Measurements from ENCODE around the gene EYS. TPM values are rescaled to one million over a fixed set of nuclear protein-coding genes. Genes with fewer than 3 reads are reported as not detected.

EYS gene
- total and polyA plus RNA-seq, 2 of the 13 experiments (the other 11 are each of a cell fraction or from before 2014, with no cell fraction given): 0.04 to 0.07 TPM

DNA sequence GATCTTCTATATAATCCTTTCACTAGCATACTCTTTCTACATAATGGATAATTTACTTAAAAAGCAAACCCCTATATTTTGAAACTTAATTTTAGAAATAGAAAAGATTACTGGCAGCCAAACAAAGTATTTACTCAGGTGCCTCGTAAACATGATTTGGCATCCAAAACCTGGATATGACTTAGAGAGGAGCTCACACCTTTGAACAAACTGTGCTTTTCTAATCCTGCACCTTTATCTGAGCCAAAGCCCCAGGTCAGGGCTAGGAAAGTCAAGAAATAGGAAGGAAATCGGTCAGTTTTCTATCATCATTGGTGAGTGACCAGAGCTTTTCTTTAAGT, 1900.5 kb downstream of the EYS start (continued):
- TF ChIP-seq, protein P1, sequence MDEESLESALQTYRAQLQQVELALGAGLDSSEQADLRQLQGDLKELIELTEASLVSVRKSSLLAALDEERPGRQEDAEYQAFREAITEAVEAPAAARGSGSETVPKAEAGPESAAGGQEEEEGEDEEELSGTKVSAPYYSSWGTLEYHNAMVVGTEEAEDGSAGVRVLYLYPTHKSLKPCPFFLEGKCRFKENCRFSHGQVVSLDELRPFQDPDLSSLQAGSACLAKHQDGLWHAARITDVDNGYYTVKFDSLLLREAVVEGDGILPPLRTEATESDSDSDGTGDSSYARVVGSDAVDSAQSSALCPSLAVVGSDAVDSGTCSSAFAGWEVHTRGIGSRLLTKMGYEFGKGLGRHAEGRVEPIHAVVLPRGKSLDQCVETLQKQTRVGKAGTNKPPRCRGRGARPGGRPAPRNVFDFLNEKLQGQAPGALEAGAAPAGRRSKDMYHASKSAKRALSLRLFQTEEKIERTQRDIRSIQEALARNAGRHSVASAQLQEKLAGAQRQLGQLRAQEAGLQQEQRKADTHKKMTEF (CRISPR knock-in tag; IDR thresholded peaks at IDR 0.05): 0 out of 2 replicates have a peak, but pooled peaks have one; percentile 6
- peak; percentile 8; the same call in 1 of the 2 replicates for TF ChIP-seq YEATS2 (CRISPR knock-in tag; IDR thresholded peaks at IDR 0.05; ENCODE audit: borderline replicate concordance)
- TF ChIP-seq ZNF207 (IDR thresholded peaks at IDR 0.05; ENCODE audit: borderline replicate concordance): no peak
- peak; percentile 5; the same call in 1 of the 2 replicates for TF ChIP-seq FOXP4 (CRISPR knock-in tag; IDR thresholded peaks at IDR 0.05)
- peak; percentile 24; the same call in 1 of the 2 replicates for TF ChIP-seq ATF1 (CRISPR knock-in tag; IDR thresholded peaks at IDR 0.05)
- 0 out of 2 replicates have a peak, but pooled peaks have one; percentile 6 for TF ChIP-seq ERF (CRISPR knock-in tag; IDR thresholded peaks at IDR 0.05)
- no peak for TF ChIP-seq RBM39 (IDR thresholded peaks at IDR 0.05; ENCODE audit: low read depth, low read length, poor library complexity, severe bottlenecking)
- TF ChIP-seq TCF12 (IDR thresholded peaks at IDR 0.05): no peak
- TF ChIP-seq TCF12 (CRISPR knock-in tag; IDR thresholded peaks at IDR 0.05): peak; percentile 23; the same call in 1 of the 2 replicates
- 0 out of 2 replicates have a peak, but pooled peaks have one; percentile 7 for TF ChIP-seq POGZ (CRISPR knock-in tag; IDR thresholded peaks at IDR 0.05)
- no peak for TF ChIP-seq FOXP1 (IDR thresholded peaks at IDR 0.05)
- TF ChIP-seq FOXP1 (CRISPR knock-in tag; IDR thresholded peaks at IDR 0.05): peak; percentile 35; the same call in 1 of the 2 replicates

Data from HepG2 (cell line).